MM.1S (cell line): ENCODE results near the gene LRRC63.

Experiments used
- DNase-seq: peaks from one replicate; pipeline ENCODE4 v3.0.0-alpha.2; 2015
- H2AFZ ChIP-seq: fragments of 300-600 bp; sonication (generic); 2 replicates; pipeline ENCODE4 v1.6.0; 2016; ENCODE audit warnings: antibody characterized with exemption, low read length
- H3F3A ChIP-seq: fragments of 300-600 bp; sonication (generic); 2 replicates; pipeline ENCODE4 v1.6.1; 2016; ENCODE audit warnings: mild to moderate bottlenecking, antibody characterized with exemption, low read length, moderate library complexity, mixed read lengths; ENCODE audit not compliant: insufficient read depth
- H3K27ac ChIP-seq: fragments of 300-600 bp; sonication (generic); 2 replicates; pipeline ENCODE4 v1.5.1; 2016; ENCODE audit warnings: mild to moderate bottlenecking, low read length
- H3K27me3 ChIP-seq: fragments of 300-600 bp; sonication (generic); replicated peaks from 2 replicates; pipeline ENCODE4 v1.6.0; 2016; ENCODE audit warnings: low read length; ENCODE audit not compliant: insufficient read depth
- H3K36me3 ChIP-seq: fragments of 300-600 bp; sonication (generic); replicated peaks from 2 replicates; pipeline ENCODE4 v1.6.1; 2016; ENCODE audit warnings: mild to moderate bottlenecking, low read length, mixed read lengths; ENCODE audit not compliant: insufficient read depth
- H3K4me1 ChIP-seq: fragments of 300-600 bp; sonication (generic); 2 replicates; pipeline ENCODE4 v1.6.1; 2016; ENCODE audit warnings: low read length, mixed read lengths
- H3K4me2 ChIP-seq: fragments of 300-600 bp; sonication (generic); 2 replicates; pipeline ENCODE4 v1.6.0; 2016; ENCODE audit warnings: low read depth, low read length
- H3K4me3 ChIP-seq: fragments of 300-600 bp; sonication (generic); 2 replicates; pipeline ENCODE4 v1.5.1; 2016; ENCODE audit warnings: low read length, mixed read lengths
- H3K79me2 ChIP-seq: fragments of 300-600 bp; sonication (generic); 2 replicates; pipeline ENCODE4 v1.6.1; 2016; ENCODE audit warnings: mixed run types, low read length, mixed read lengths
- H3K9ac ChIP-seq: fragments of 300-600 bp; sonication (generic); 2 replicates; pipeline ENCODE4 v1.6.1; 2016; ENCODE audit warnings: low read length, mixed read lengths
- H3K9me2 ChIP-seq: fragments of 300-600 bp; sonication (generic); replicated peaks from 2 replicates; pipeline ENCODE4 v1.6.1; 2016; ENCODE audit warnings: mild to moderate bottlenecking, low read length, mixed read lengths; ENCODE audit not compliant: insufficient read depth
- H3K9me3 ChIP-seq: fragments of 300-600 bp; sonication (generic); replicated peaks from 2 replicates; pipeline ENCODE4 v1.6.1; 2016; ENCODE audit warnings: mild to moderate bottlenecking, low read length, mixed read lengths; ENCODE audit not compliant: insufficient read depth
- H4K20me1 ChIP-seq: fragments of 300-600 bp; sonication (generic); 2 replicates; pipeline ENCODE4 v1.6.1; 2016; ENCODE audit warnings: mild to moderate bottlenecking, low read length, moderate library complexity, mixed read lengths; ENCODE audit not compliant: insufficient read depth
- CTCF ChIP-seq: fragments of 300-600 bp; sonication (generic); IDR thresholded peaks from 2 replicates; pipeline ENCODE4 v1.5.1; 2016; ENCODE audit warnings: antibody characterized with exemption, low read length, mixed read lengths
- EZH2 ChIP-seq: fragments of 300-600 bp; sonication (generic); optimal IDR thresholded peaks from 2 replicates; pipeline ENCODE3; 2017; ENCODE audit warnings: low read depth, mild to moderate bottlenecking, antibody characterized with exemption, low read length, mixed read lengths
- EZH2phosphoT487 ChIP-seq: fragments of 300-600 bp; sonication (generic); IDR thresholded peaks from 2 replicates; pipeline ENCODE4 v1.6.1; 2018; ENCODE audit warnings: antibody characterized with exemption, low read length

Gene LRRC63

GRCh38 chr13:46320821-46321220 is 109.1 kb downstream of the LRRC63 start:
- Histone ChIP-seq H3F3A (no peaks in the 10 kb centered on the region), H4K20me1 (no peaks in the 10 kb centered on the region), H3K4me1 (no peaks in the 10 kb centered on the region), H3K9me3 (no peaks in the 10 kb centered on the region), H3K27ac (no peak overlapping the region), H2AFZ (no peak overlapping the region), H3K4me2 (no peak overlapping the region), H3K4me3 (no peak overlapping the region), H3K9me2 (no peaks in the 10 kb centered on the region), H3K79me2 (no peaks in the 10 kb centered on the region), H3K36me3 (no peaks in the 10 kb centered on the region), H3K9ac (no peak overlapping the region), H3K27me3 (no peaks in the 10 kb centered on the region)
- no peak for DNase-seq
- no peak for TF ChIP-seq EZH2
- no peak for TF ChIP-seq CTCF
- no peak for TF ChIP-seq EZH2phosphoT487

GRCh38 chr13:46321494-46322225 is 109.9 kb downstream of the LRRC63 start:
- no peaks in the 10 kb centered on the region for H3K9me3 ChIP-seq
- H4K20me1 ChIP-seq: no peaks in the 10 kb centered on the region
- TF ChIP-seq EZH2phosphoT487 (no peak), CTCF (peak; percentile 62), EZH2 (no peak)
- no peak overlapping the region for H3K4me2 ChIP-seq
- no peaks in the 10 kb centered on the region for H3F3A ChIP-seq
- H3K4me1 ChIP-seq: no peaks in the 10 kb centered on the region
- no peaks in the 10 kb centered on the region for H3K9me2 ChIP-seq
- no peak overlapping the region for H2AFZ ChIP-seq
- H3K4me3 ChIP-seq: no peak overlapping the region
- H3K79me2 ChIP-seq: no peaks in the 10 kb centered on the region
- no peaks in the 10 kb centered on the region for H3K27me3 ChIP-seq
- no peaks in the 10 kb centered on the region for H3K36me3 ChIP-seq
- H3K27ac ChIP-seq: no peak overlapping the region
- H3K9ac ChIP-seq: no peak overlapping the region
- peak; percentile 39 for DNase-seq

- H2AFZ ChIP-seq: no peak overlapping the region
- no peaks in the 10 kb centered on the region for H3K9me2 ChIP-seq
- no peaks in the 10 kb centered on the region for H3K4me1 ChIP-seq
- no peaks in the 10 kb centered on the region for H3K79me2 ChIP-seq
- no peak overlapping the region for H3K27ac ChIP-seq
- no peak for DNase-seq
- H3K4me3 ChIP-seq: no peak overlapping the region
- no peaks in the 10 kb centered on the region for H4K20me1 ChIP-seq
- no peaks in the 10 kb centered on the region for H3K36me3 ChIP-seq
- H3K9me3 ChIP-seq: no peaks in the 10 kb centered on the region
- H3K27me3 ChIP-seq: no peaks in the 10 kb centered on the region
- TF ChIP-seq CTCF (no peak), EZH2 (no peak), EZH2phosphoT487 (no peak)
- H3K9ac ChIP-seq: no peak overlapping the region
- no peak overlapping the region for H3K4me2 ChIP-seq
- H3F3A ChIP-seq: no peaks in the 10 kb centered on the region
These were observed 113.2 kb downstream of the LRRC63 start for GRCh38 chr13:46324976-46325375.
